HG03135 (cell line): ENCODE measurements around the gene AMOT.

ENCODE experiments used
- ATAC-seq: cut with Tn5 transposase; IDR thresholded peaks from one replicate; pipeline ENCODE4 v1.9.1; 2021; ENCODE audit warnings: mild to moderate bottlenecking, moderate library complexity; ENCODE audit not compliant: unreplicated experiment

Gene AMOT

DNA sequence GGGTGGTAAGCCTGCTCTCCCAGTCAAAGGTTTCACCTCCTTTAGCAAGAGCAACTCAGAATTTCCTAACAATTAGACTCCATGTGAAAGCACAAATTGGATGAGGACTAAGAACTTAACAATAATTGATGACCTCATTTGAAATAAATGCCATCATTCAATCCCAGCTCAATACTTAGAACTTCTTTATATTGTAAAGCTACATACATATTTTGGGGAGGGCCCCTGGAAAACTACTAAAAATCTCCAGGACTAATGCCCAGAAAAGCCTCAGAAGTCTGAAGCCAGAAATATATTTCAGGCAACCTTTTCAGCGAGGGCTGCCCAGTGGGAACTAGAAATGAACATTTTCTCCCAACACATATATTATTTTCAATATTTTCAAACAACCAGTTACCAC, 38.1 kb downstream of the AMOT start:
- ATAC-seq, result no peak

DNA sequence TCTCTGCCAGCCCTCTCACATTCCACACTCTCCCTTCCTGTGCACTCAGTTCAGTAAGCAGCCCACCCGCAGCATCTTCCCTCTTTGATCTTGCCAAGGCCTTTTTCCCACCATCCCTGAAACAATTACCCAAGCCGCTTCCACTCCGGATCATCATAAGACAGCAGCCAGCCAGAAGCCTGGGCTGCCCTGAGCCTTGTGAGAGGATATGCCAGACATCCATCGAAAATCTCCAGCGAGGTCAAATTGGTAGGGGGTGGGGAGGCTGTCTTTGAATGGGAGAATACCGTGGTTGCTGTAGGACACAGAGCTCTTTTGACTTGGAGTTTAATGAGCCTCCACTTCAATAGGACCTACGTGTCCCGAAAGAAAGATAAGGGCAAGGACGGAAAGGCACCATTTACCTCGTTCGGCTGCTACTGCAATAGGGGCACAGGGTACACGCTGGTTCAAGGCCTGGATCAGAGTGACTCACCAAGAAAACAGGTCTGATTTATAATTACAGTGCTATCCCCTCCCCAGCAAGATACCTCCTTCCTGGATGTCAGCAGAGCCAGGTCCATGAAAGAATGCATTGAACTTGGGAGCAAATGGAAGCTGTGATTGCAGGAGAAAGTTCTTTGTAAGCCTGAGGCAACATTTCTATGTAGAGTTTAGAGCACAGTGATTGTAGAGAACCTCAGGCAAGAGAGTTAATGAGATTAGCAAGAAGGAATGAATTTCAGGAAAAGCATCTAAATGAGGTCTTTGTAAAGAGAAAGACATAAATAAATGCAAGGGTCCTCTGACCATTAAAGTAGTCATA, 39.5 kb downstream of the AMOT start:
- ATAC-seq, result no peak

DNA sequence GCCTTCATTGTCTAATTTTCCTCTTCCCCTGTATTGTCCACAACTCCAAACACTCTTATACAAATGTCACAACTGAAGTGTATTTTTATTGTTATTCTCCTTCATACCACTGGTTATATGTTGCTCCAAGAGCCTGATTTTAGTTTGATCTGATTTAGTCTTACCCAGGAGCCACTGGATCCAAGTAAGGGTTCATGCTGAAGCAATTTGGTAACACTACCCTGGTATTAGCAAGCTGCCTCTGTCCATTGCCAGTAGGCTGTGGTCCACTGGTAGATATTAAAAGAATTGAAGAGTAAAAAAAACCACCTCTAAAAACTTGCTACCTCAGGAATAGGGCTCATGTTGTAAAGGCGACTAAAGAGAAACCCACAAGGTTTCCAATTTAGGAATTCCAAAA, 41.2 kb downstream of the AMOT start:
- ATAC-seq, result no peak

DNA sequence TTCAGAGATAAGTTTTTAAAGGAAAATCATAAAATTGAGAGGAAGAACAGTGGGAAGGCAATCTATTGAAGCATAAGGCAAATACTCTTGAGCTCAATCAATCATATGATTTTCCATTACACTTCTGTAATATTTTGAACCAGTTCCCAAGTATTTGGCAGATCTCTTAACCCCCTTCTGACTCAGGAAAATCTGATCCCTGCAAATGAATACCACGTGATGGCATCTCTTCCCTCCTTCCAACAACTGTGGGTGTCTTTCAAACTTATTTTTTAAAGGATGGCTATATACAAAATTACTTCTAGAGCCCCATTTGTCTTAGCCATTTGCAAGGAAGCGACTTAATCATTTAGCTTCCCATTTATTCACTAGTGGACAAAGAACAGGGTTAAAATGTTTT, 41.9 kb downstream of the AMOT start:
- ATAC-seq, result no peak

DNA sequence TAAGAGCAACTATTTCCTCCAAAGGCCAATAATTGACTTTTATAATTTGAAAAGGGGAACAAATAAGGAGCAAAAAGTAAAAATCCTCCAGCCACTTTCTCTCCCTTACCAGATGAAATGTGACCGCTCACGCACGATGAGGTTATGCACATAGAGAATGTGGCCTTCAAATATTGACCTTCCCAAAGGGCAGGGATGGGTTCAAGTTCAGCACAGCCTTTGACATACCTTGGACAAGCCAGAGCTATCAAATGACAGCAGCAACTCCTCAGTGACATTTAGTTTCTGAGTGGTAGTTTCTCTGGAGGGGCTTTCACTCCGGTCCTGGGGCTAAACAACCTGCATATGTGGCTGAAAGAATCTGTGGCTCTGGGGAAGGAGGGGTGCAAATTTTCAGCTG, 50.7 kb downstream of the AMOT start:
- ATAC-seq, result no peak

DNA sequence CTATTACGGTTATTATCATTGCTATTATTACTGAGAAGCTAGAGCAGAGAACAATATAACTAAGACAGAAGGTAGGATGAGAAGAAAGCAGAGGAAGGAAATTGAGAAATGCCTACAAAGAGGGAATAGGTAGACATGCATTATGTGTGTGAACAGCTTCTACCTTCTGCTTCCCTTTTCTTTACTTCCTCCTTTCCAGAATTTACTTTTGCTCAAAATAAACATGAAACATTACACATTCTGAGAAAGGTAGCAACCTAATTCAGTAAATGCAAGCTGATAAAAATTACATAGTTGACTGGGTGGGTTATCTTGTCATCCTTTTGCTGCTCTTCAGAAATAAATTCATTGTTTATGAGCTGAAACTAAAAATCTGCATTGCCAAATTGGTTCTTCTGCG, 54.6 kb downstream of the AMOT start:
- ATAC-seq, result no peak

DNA sequence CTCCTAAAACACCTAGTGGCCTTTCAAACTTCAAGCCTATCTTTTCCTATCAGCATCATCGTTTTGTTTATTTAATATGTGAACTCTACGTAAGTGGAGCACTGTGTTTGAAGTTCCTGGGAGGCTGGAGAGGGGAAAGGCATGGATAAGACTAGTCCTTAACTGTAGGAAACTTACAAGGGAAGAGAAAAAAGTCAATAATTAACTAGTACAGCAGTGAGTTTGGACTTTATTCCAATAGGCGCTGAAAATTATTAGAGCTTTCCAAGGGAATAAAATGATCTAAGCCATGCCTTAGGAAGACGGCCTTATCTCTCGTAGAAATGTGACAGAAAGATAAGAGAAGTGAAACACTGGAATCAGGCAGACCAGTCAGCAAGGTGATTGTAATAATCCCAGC, 55.3 kb downstream of the AMOT start:
- ATAC-seq, result no peak

DNA sequence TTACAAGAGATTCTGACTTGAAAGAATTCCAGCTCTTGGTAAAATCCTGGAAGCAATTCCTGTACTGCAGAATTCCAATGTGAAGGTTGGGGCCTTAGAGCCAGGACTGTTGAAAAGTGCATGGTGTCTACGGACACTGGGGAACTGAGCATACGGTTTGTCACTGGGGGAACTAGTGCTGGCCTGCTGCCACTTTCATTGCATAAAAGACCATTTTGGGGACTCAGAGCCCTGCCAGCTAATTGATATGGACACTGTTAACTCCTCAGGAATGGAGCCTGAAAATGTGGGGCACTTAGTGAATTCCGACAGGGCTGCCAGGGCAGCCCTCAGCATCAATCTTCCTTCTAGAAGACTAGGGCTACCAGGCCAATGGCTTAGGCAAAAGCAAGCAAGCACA, 55.9 kb downstream of the AMOT start:
- ATAC-seq, result no peak

DNA sequence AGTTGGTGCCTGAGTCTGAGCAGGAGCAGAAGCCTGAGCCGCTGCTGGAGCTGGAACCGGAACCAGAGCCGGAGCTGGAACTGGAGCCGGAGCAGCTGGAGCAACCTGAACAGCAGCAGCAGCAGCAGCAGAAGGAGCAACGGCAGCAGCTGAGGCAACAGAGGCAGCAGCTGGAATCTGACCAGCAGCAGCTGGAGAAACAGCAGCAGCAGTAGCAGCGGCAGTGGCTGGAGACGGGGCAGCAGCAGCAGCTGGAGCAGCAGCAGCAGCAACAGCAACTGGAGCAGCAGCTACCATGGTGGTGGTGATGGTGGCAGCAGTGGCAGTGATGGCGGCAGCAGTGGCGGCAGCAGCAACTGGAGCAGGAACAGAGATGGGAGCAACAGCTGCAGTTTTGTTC, 61.5 kb downstream of the AMOT start:
- no peak for ATAC-seq

DNA sequence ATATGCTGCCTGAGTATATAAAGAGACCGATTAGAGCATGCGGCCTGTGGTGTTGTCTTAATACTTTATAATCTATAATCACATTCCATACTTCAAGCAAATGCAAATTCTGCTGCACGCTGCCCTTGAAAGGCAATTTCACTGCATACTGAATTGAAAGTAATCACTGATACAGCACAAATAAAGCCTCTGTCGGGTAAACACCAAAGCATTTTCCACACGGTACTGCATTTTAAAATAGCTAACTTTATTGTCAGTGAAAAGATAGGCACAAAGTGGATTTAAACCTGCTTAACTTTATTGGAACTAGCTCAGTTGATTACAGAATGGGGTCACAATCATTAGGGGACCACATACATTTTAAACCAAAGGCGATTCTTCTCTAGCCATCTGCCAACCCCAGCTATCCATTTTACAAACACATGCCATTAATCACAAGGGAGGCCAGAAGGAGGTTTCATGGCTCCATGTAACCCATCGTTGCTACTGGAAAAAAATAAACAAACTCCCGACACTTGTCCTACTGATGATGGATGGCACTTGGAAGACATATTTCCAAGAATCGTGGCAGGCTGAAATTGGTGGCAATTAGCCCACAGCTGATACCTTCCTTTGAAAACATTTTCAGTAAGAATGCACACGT, 65.9 kb downstream of the AMOT start:
- no peak for ATAC-seq

DNA sequence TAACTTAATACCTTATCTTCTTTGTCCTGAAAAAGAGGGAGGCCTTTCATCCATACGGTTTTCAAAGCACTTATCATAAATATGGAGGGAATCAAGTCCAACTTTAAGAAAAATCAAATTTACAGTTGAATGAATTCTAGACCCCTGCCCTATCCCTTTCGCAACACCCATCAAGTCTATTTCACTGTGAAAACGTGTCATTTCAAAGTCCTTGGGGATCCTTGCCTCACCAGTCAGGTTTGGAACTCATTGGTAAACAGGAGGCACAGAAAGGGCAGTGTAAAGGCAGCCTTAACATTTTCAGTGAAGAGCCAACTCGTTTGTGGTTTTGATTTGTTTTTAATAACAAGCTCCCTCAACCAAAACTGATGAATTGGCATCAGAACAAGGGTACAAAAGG, 66.5 kb downstream of the AMOT start:
- no peak for ATAC-seq

DNA sequence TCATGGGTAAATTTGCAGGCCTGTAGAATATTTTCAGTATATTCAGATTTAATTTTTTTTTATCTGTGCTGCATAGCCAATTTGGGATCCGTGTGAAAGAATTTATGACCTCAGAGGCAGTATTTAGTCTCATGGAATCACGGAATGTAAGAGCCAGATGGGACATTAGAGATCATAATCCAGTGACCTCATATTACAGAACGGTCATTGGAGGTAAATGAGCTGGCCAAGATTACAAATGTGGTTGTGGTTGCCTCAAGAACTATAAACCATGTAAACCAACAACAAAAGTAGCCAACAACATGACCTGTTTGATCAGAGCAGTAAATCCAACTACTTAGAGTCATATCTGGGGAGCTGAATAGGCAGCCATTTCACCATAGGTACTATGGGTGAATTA, 71.6 kb downstream of the AMOT start:
- ATAC-seq, result no peak

DNA sequence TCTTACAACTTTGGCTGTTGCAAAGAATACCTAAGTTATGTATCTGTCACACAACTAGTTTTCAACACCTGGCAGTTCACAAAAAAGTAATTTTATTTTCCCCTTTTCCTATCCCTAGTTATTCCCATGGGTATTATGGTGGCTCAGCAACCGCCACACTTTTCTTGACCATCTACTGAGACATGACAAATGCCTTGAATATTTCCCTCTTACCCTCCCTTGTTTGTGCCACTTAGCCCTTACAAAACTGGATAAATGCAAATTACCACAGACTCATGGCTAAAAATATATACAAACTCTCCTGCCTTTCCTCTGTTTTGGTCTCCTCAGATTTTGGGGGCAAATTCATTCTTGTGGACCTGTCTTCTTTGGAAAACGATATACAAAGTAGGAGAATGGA, 72.1 kb downstream of the AMOT start:
- no peak for ATAC-seq

DNA sequence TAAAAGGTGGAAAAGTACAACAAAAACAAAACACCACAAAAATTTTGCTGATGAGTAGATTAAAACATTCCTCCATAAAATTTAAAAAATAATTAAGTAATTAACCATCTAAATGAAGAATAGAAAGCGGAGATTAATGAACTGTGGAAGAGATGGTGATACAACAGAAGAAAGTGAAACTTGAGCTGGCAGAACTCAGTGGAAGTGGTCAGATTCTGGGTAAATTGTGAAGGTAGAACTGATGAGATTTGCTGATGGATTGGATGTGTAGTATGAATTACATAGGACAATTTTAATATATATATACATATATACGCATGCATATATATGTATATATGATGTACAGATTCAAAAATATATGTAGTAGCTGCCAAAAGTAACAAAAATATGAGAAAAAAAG, 73.9 kb downstream of the AMOT start:
- no peak for ATAC-seq

DNA sequence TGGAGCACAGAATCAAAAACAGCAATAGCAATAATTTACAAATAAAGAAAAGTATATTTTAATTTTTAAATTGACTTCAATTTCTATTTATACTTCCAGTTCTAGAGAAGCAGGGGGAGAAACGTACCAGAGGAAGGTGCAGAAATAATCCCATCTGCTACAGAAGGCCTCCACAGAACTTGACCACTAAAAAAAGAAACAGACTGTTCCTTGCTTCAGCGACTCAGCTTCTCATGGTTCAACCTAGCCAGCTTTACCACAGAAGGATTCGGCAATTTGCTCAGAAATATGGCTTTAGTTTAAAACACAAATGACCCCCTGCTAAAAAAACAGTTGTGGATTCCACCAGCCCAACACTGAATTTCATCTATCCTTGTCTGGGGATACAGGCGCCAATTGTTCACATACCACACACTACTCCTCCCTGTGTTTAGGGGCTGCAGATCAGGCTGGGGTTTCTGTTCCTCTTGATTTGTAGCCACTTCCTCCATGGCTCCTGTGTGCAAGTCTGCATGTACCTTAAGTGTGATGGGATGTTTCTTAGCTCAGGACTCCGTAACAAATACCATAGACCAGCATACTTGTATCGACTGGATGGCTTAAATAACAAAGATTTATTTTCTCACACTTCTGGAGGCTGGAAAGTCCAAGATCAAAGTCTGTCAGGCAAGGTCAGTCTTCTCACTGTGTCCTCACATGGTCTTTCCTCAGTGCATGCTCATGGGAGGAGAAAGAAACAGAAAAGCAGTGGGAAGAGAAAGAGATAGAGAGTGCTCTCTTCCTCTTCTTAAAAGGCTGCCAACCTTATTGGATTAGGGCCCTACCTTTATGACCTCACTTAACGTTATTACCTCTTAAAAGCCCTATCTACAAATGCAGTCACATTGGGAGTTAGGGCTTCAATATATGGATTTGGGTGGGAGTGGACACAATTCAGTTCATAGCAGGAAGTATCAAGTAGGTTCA, 79.1 kb downstream of the AMOT start:
- peak; percentile 83 for ATAC-seq

DNA sequence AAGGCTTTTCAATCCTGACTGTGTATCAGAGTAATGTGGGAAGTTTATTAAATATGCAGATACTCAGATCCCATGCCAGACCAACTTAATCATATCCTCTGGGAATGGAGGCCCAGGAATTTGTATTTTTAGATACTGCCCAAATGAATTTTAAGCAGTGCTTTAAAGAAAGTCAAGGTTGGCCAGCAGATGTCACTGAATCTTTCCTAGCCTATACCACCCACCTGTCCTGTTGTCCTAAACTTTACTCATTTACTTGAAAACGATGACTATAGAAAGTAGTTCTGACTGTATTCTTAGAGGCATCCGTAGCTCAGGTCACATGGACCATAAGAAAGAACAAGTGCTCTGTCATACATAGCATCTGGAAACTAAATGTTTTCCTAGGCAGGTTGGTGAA, 79.9 kb downstream of the AMOT start:
- peak; percentile 58 for ATAC-seq

DNA sequence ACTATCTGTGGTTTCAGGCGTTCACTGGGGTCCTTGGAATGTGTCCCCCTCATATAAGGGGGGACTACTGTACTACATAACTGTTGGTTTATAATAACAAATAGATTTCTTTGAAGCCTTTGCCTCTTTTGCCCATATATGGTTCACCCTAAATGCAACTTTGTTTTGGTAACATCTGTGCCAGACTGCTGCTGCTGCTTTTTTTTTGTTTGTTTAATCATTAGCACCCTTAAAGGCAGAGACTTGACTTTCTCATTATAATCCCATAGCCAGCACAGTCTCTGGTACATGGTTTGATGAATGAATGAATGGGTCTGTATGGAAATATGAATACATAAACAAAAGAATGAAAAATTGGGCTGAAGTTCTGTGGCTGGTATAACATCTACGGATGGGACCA, 80.7 kb downstream of the AMOT start:
- ATAC-seq, result no peak

DNA sequence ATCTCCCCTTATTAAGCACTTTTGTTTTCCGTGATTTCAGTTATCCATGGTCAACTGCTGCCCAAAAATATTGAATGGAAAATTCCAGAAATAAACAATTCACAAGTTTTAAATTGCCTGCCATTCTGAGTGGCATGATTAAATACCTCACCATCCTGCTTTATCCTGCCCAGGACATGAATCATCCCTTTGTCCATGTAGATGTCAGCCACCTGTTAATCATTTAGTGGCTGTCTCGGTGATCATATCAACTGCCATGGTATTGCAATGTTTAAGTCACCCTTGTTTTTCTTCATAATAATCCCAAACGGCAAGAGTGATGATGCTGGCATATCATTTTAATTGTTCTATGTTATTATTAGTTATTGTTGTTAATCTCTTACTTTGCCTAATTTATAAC, 81.1 kb downstream of the AMOT start:
- ATAC-seq, result no peak

DNA sequence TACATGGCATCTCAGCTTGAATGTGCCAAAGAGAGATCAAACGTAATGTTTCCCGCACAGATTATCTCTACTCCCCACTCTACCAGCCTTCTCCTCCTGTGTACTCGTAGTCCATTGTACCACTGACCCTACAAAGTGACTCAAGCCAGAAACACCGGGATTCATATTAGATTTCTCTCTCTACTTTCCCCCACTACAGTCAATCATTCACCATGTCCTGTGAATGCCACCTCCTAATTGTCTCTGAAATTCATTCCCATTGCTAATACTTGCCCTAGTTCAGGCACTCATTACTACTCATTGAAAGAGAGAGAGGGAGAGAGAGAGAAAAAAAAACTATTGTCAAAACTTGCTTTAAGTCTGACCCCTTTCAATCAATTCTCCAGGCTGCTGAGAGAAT, 82.7 kb downstream of the AMOT start:
- ATAC-seq, result no peak

DNA sequence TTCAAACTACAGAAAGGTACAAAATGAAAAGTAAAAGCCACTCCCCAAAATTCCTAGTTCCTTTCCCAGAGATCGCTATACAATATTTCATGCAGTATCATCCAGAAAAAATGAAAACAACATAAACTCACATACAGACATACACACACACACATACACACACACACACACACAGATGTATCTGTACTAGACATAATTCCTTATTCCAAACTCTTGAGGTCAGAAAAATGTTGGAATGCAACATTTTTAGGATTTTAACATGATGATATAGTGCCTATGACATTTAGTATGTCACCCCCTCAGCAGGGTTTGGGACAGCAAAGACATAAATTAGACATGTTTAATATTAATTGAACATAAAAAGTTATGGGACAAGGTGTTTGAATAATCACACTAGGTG, 87.5 kb downstream of the AMOT start:
- no peak for ATAC-seq

DNA sequence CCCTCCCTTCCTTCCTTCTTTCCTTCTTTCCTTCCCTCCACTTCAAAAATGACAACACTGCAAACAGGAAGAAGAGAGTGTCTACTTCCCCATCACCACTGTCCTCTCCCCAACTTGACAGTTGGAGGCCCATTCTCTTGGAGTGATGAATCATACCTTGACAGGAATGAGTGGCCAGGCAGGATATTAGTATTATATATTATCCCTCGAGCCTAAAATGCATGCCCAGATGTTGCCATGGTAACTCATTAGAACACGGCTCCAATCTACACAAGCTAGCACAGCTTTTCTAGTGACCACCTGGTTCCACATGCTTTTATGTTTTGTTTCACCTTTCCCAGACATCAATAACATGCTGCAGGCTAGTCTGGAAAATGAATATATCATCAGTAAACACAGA, 89.6 kb downstream of the AMOT start:
- ATAC-seq, result no peak
